Activated T-cell treated with anti-CD3 and anti-CD28 coated beads, Interleukin-2, amount 50 U/mL, for 4 hours (primary cell): ENCODE data around the gene SLC28A1. TPM values are rescaled to one million over a fixed set of nuclear protein-coding genes. Genes with fewer than 3 reads are reported as not detected.
A peak's percentile ranks its signal among the peaks of the same experiment; 100 is the strongest.
"Not testable (repeated sequence)": the region's sequence is repeated elsewhere in the genome, so short reads cannot be mapped to it uniquely, and the experiment has no call there.

Source experiments
- ATAC-seq, 2 donors: fragments of 200-7000 bp; cut with Tn5 transposase; one replicate each; pipeline ENCODE4 v1.10.0; 2021
- DNase-seq: peaks from one replicate; pipeline ENCODE4 v3.0.0-alpha.2; 2020
- H3K27me3 Mint-ChIP-seq: one replicate; pipeline ENCODE4 v1.8.0; 2021; ENCODE audit warnings: low read depth, mixed read lengths
- H3K36me3 Mint-ChIP-seq: one replicate; pipeline ENCODE4 v1.8.0; 2022; ENCODE audit warnings: mixed read lengths; ENCODE audit not compliant: insufficient read depth
- H3K4me1 Mint-ChIP-seq: one replicate; pipeline ENCODE4 v1.8.0; 2021; ENCODE audit warnings: low read depth, mixed read lengths
- H3K4me3 Mint-ChIP-seq: one replicate; pipeline ENCODE4 v1.8.0; 2021; ENCODE audit warnings: mild to moderate bottlenecking, moderate library complexity, mixed read lengths
- H3K9me3 Mint-ChIP-seq: one replicate; pipeline ENCODE4 v1.8.0; 2021; ENCODE audit warnings: mixed read lengths
- total RNA-seq, 3 donors: library from RNA; stranded (reverse); gene quantifications; one replicate each; pipeline ENCODE4 v1.2.1, GENCODE V29; 2021

SLC28A1 gene
- total RNA-seq, 3 donors from 2014 or later: not detected

GRCh38 chr15:84919106-84919667 lies 34.7 kb downstream of the SLC28A1 start:
- H3K36me3 Mint-ChIP-seq: no peaks in the 10 kb centered on the region
- H3K9me3 Mint-ChIP-seq: no peaks in the 10 kb centered on the region
- ATAC-seq (no peak), DNase-seq (no peak)
- H3K27me3 Mint-ChIP-seq: peaks cover 9% of the 10 kb centered on the region
- no peak overlapping the region for H3K4me3 Mint-ChIP-seq
- peaks cover 2% of the 10 kb centered on the region for H3K4me1 Mint-ChIP-seq

- H3K27me3 Mint-ChIP-seq: no peaks in the 10 kb centered on the region
- H3K9me3 Mint-ChIP-seq: no peaks in the 10 kb centered on the region
- no peaks in the 10 kb centered on the region for H3K4me1 Mint-ChIP-seq
- ATAC-seq (no peak), DNase-seq (no peak)
- H3K36me3 Mint-ChIP-seq: no peaks in the 10 kb centered on the region
- no peak overlapping the region for H3K4me3 Mint-ChIP-seq
Observed at GRCh38 chr15:84921121-84921520, 36.7 kb downstream of the SLC28A1 start.

GRCh38 chr15:84922530-84922929 lies 38.1 kb downstream of the SLC28A1 start:
- Mint-ChIP-seq H3K36me3 (no peaks in the 10 kb centered on the region), H3K27me3 (no peaks in the 10 kb centered on the region), H3K9me3 (no peaks in the 10 kb centered on the region), H3K4me1 (no peaks in the 10 kb centered on the region), H3K4me3 (no peak overlapping the region)
- ATAC-seq: no peak
- no peak for DNase-seq

GRCh38 chr15:84924077-84924731 lies 39.7 kb downstream of the SLC28A1 start:
- no peak overlapping the region for H3K4me3 Mint-ChIP-seq
- DNase-seq: no peak
- H3K4me1 Mint-ChIP-seq: peaks cover 5% of the 10 kb centered on the region
- ATAC-seq: no peak
- H3K27me3 Mint-ChIP-seq: no peaks in the 10 kb centered on the region
- no peaks in the 10 kb centered on the region for H3K9me3 Mint-ChIP-seq
- H3K36me3 Mint-ChIP-seq: no peaks in the 10 kb centered on the region

- H3K4me1 Mint-ChIP-seq, H3K36me3 Mint-ChIP-seq, H3K27me3 Mint-ChIP-seq, ATAC-seq, DNase-seq, H3K9me3 Mint-ChIP-seq, H3K4me3 Mint-ChIP-seq: not testable (repeated sequence)
Observed at GRCh38 chr15:84924821-84925569, 40.5 kb downstream of the SLC28A1 start.

- DNase-seq (no peak), ATAC-seq (no peak)
- Mint-ChIP-seq H3K9me3 (no peaks in the 10 kb centered on the region), H3K27me3 (no peaks in the 10 kb centered on the region), H3K4me3 (no peak overlapping the region), H3K4me1 (peaks cover 5% of the 10 kb centered on the region), H3K36me3 (no peaks in the 10 kb centered on the region)
Observed at GRCh38 chr15:84925906-84926305, 41.4 kb downstream of the SLC28A1 start.

GRCh38 chr15:84926491-84927230 lies 42.2 kb downstream of the SLC28A1 start:
- H3K4me1 Mint-ChIP-seq: peaks cover 5% of the 10 kb centered on the region
- H3K36me3 Mint-ChIP-seq: no peaks in the 10 kb centered on the region
- no peaks in the 10 kb centered on the region for H3K27me3 Mint-ChIP-seq
- no peak overlapping the region for H3K4me3 Mint-ChIP-seq
- ATAC-seq: no peak
- H3K9me3 Mint-ChIP-seq: no peaks in the 10 kb centered on the region
- no peak for DNase-seq

- peaks cover 5% of the 10 kb centered on the region for H3K4me1 Mint-ChIP-seq
- no peaks in the 10 kb centered on the region for H3K27me3 Mint-ChIP-seq
- no peaks in the 10 kb centered on the region for H3K36me3 Mint-ChIP-seq
- no peak for DNase-seq
- no peak overlapping the region for H3K4me3 Mint-ChIP-seq
- H3K9me3 Mint-ChIP-seq: no peaks in the 10 kb centered on the region
- ATAC-seq: no peak
Observed at GRCh38 chr15:84928843-84929168, 44.3 kb downstream of the SLC28A1 start.

- ATAC-seq: peak in 1 of 2 donors; percentile 19
- Mint-ChIP-seq H3K9me3 (no peaks in the 10 kb centered on the region), H3K4me1 (peaks cover 5% of the 10 kb centered on the region), H3K4me3 (no peak overlapping the region), H3K27me3 (no peaks in the 10 kb centered on the region), H3K36me3 (no peaks in the 10 kb centered on the region)
- no peak for DNase-seq
Observed at GRCh38 chr15:84929795-84930603, 45.5 kb downstream of the SLC28A1 start.

- ATAC-seq (no peak), DNase-seq (no peak)
- Mint-ChIP-seq H3K4me3 (no peak overlapping the region), H3K4me1 (peaks cover 3% of the 10 kb centered on the region), H3K9me3 (no peaks in the 10 kb centered on the region), H3K36me3 (no peaks in the 10 kb centered on the region), H3K27me3 (peaks cover 3% of the 10 kb centered on the region)
Observed at GRCh38 chr15:84934942-84935729, 50.7 kb downstream of the SLC28A1 start.

GRCh38 chr15:84937144-84937543 lies 52.7 kb downstream of the SLC28A1 start:
- Mint-ChIP-seq H3K36me3 (no peaks in the 10 kb centered on the region), H3K9me3 (no peaks in the 10 kb centered on the region), H3K4me3 (no peak overlapping the region), H3K27me3 (peaks cover 3% of the 10 kb centered on the region), H3K4me1 (peaks cover 3% of the 10 kb centered on the region)
- DNase-seq (no peak), ATAC-seq (no peak)

GRCh38 chr15:84938726-84939125 lies 54.3 kb downstream of the SLC28A1 start:
- DNase-seq (no peak), ATAC-seq (no peak)
- Mint-ChIP-seq H3K27me3 (peaks cover 3% of the 10 kb centered on the region), H3K36me3 (no peaks in the 10 kb centered on the region), H3K9me3 (no peaks in the 10 kb centered on the region), H3K4me3 (no peak overlapping the region), H3K4me1 (peaks cover 3% of the 10 kb centered on the region)

GRCh38 chr15:84940399-84940798 lies 55.9 kb downstream of the SLC28A1 start:
- Mint-ChIP-seq H3K9me3 (no peaks in the 10 kb centered on the region), H3K36me3 (no peaks in the 10 kb centered on the region), H3K27me3 (peaks cover 3% of the 10 kb centered on the region), H3K4me1 (peaks cover 3% of the 10 kb centered on the region), H3K4me3 (no peak overlapping the region)
- ATAC-seq: no peak
- no peak for DNase-seq
